Measurements from ENCODE around the gene UTP18. TPM values are rescaled to one million over a fixed set of nuclear protein-coding genes. Genes with fewer than 3 reads are reported as not detected.
"Not testable (repeated sequence)": the region's sequence is repeated elsewhere in the genome, so short reads cannot be mapped to it uniquely, and the experiment has no call there.

UTP18 gene
- total and polyA plus RNA-seq, 2 of the 13 experiments (the other 11 are each of a cell fraction or from before 2014, with no cell fraction given), result 35.2 to 104 TPM

DNA sequence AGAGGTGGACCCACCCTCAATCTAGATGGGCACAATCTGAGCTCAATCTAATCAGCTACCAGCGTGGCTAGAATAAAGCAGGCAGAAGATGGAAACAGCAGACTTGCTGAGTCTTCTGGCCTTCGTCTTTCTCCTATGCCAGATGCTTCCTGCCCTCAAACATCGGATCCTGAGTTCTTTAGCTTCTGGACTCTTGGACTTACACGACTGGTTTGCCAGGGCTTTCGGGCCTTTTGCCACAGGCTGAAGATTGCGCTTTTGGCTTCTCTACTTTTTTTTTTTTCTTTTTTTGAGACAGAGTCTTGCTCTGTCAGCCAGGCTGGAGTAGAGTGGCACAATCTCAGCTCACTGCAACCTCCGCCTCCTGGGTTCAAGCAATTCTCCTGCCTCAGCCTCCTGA, 65.1 kb downstream of the UTP18 start (continued):
- TF ChIP-seq, protein P1, sequence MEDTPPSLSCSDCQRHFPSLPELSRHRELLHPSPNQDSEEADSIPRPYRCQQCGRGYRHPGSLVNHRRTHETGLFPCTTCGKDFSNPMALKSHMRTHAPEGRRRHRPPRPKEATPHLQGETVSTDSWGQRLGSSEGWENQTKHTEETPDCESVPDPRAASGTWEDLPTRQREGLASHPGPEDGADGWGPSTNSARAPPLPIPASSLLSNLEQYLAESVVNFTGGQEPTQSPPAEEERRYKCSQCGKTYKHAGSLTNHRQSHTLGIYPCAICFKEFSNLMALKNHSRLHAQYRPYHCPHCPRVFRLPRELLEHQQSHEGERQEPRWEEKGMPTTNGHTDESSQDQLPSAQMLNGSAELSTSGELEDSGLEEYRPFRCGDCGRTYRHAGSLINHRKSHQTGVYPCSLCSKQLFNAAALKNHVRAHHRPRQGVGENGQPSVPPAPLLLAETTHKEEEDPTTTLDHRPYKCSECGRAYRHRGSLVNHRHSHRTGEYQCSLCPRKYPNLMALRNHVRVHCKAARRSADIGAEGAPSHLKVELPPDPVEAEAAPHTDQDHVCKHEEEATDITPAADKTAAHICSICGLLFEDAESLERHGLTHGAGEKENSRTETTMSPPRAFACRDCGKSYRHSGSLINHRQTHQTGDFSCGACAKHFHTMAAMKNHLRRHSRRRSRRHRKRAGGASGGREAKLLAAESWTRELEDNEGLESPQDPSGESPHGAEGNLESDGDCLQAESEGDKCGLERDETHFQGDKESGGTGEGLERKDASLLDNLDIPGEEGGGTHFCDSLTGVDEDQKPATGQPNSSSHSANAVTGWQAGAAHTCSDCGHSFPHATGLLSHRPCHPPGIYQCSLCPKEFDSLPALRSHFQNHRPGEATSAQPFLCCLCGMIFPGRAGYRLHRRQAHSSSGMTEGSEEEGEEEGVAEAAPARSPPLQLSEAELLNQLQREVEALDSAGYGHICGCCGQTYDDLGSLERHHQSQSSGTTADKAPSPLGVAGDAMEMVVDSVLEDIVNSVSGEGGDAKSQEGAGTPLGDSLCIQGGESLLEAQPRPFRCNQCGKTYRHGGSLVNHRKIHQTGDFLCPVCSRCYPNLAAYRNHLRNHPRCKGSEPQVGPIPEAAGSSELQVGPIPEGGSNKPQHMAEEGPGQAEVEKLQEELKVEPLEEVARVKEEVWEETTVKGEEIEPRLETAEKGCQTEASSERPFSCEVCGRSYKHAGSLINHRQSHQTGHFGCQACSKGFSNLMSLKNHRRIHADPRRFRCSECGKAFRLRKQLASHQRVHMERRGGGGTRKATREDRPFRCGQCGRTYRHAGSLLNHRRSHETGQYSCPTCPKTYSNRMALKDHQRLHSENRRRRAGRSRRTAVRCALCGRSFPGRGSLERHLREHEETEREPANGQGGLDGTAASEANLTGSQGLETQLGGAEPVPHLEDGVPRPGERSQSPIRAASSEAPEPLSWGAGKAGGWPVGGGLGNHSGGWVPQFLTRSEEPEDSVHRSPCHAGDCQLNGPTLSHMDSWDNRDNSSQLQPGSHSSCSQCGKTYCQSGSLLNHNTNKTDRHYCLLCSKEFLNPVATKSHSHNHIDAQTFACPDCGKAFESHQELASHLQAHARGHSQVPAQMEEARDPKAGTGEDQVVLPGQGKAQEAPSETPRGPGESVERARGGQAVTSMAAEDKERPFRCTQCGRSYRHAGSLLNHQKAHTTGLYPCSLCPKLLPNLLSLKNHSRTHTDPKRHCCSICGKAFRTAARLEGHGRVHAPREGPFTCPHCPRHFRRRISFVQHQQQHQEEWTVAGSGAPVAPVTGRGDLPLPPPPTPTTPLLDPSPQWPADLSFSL (CRISPR knock-in tag; IDR thresholded peaks at IDR 0.05), result no peak
- TF ChIP-seq PLRG1 (conservative IDR thresholded peaks at IDR 0.05) (no peak), ADNP (CRISPR knock-in tag; IDR thresholded peaks at IDR 0.05) (no peak)

DNA sequence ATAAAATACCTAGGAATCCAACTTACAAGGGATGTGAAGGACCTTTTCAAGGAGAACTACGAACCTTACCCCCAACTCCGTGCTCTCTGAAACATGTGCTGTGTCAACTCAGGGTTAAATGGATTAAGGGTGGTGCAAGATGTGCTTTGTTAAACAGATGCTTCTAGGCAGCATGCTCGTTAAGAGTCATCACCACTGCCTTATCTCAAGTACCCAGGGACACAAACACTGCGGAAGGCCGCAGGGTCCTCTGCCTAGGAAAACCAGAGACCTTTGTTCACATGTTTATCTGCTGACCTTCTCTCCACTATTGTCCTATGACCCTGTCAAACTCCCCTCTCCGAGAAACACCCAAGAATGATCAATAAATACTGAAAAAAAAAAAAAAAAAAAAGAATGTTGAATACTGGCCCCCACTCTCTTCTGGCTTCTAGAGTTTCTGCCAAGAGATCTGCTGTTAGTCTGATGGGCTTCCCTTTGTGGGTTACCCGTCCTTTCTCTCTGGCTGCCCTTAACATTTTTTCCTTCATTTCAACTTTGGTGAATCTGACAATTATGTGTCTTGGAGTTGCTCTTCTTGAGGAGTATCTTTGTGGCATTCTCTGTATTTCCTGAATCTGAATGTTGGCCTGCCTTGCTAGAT, 70.6 kb downstream of the UTP18 start:
- intact Hi-C loops (cut with micrococcal nuclease; ENCODE audit: unreplicated experiment); in situ Hi-C loops (cut with HindIII; ENCODE audit: extremely low pct_ligation_motif_present, low pct_unique_long_range_greater_than_20kb); DNase-seq (ENCODE audit: low spot score); H3K9me3 ChIP-seq (ENCODE audit: low read length); H3K4me3 ChIP-seq (replicated peaks in 1 of 3; ENCODE audit: insufficient read depth in 1 of 3, low read depth in 2 of 3, low read length in 3 of 3); POLR2A ChIA-PET; H3K79me2 ChIP-seq (ENCODE audit: insufficient read depth, low read length); H3K27ac ChIP-seq (ENCODE audit: extremely low read length, insufficient read depth, low read length); H3K4me2 ChIP-seq (ENCODE audit: low read depth, low read length); H2AFZ ChIP-seq (ENCODE audit: low read length); H3K4me1 ChIP-seq (ENCODE audit: insufficient read depth, low read length); CTCF ChIA-PET (ENCODE audit: low intra/inter-chr PET ratio, low total read pairs); H3K36me3 ChIP-seq (replicated peaks in 1 of 2; ENCODE audit: control insufficient read depth in 1 of 2, insufficient read depth in 2 of 2, low read length in 2 of 2); H3K9ac ChIP-seq (ENCODE audit: insufficient read depth, low read depth, low read length); BruUV-seq (replicated peaks); H4K20me1 ChIP-seq (ENCODE audit: insufficient read depth, low read length); TF ChIP-seq SOX13 (IDR thresholded peaks at IDR 0.05): not testable (repeated sequence)
- peaks cover 0 to 15% of the 10 kb centered on the region in 2 experiments; a peak in 3 of 5 replicates for H3K27me3 ChIP-seq (ENCODE audit: control insufficient read depth in 1 of 2, insufficient read depth in 2 of 2, low read length in 2 of 2)
- FAIRE-seq, result peak; percentile 23
- 0% methylated on average over 7 of the region's 7 CpGs for WGBS (ENCODE audit: low lambda C conversion rate)
- ATAC-seq, result peak; percentile 71
- TF ChIP-seq, protein P2, sequence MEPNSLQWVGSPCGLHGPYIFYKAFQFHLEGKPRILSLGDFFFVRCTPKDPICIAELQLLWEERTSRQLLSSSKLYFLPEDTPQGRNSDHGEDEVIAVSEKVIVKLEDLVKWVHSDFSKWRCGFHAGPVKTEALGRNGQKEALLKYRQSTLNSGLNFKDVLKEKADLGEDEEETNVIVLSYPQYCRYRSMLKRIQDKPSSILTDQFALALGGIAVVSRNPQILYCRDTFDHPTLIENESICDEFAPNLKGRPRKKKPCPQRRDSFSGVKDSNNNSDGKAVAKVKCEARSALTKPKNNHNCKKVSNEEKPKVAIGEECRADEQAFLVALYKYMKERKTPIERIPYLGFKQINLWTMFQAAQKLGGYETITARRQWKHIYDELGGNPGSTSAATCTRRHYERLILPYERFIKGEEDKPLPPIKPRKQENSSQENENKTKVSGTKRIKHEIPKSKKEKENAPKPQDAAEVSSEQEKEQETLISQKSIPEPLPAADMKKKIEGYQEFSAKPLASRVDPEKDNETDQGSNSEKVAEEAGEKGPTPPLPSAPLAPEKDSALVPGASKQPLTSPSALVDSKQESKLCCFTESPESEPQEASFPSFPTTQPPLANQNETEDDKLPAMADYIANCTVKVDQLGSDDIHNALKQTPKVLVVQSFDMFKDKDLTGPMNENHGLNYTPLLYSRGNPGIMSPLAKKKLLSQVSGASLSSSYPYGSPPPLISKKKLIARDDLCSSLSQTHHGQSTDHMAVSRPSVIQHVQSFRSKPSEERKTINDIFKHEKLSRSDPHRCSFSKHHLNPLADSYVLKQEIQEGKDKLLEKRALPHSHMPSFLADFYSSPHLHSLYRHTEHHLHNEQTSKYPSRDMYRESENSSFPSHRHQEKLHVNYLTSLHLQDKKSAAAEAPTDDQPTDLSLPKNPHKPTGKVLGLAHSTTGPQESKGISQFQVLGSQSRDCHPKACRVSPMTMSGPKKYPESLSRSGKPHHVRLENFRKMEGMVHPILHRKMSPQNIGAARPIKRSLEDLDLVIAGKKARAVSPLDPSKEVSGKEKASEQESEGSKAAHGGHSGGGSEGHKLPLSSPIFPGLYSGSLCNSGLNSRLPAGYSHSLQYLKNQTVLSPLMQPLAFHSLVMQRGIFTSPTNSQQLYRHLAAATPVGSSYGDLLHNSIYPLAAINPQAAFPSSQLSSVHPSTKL (CRISPR knock-in tag; IDR thresholded peaks at IDR 0.05), result peak; percentile 67; the same call in 1 of the 2 replicates
- TF ChIP-seq ZNF317 (CRISPR knock-in tag; IDR thresholded peaks at IDR 0.05) (peak; percentile 86), HNF4A (CRISPR knock-in tag; IDR thresholded peaks at IDR 0.05) (peak; percentile 65), SOX13 (CRISPR knock-in tag; conservative IDR thresholded peaks at IDR 0.05 in 1 of 2, IDR thresholded peaks at IDR 0.05 in 1 of 2) (peak in 1 of 2 experiments; percentile 78; a peak in 2 of 4 replicates)

All from HepG2 (cell line).